HEK293 (cell line): ENCODE results near the gene CEP72.
A peak's percentile ranks its signal among the peaks of the same experiment; 100 is the strongest.

Experiments used
- GLIS2 ChIP-seq: fragments of 450-650 bp; formaldehyde crosslinking; IDR thresholded peaks from 2 replicates; pipeline ENCODE4 v1.5.1; 2016; ENCODE audit warnings: missing biosample characterization, missing genetic modification characterization
- INSM2 ChIP-seq: fragments of 450-650 bp; formaldehyde crosslinking; IDR thresholded peaks from 2 replicates; pipeline ENCODE4 v1.5.1; 2016; ENCODE audit warnings: missing biosample characterization, missing genetic modification characterization
- KLF10 ChIP-seq: fragments of 450-650 bp; IDR thresholded peaks from 2 replicates; pipeline ENCODE4 v1.5.1; 2018; ENCODE audit warnings: missing biosample characterization, mild to moderate bottlenecking, missing genetic modification characterization
- KLF7 ChIP-seq: fragments of 450-650 bp; formaldehyde crosslinking; IDR thresholded peaks from 2 replicates; pipeline ENCODE4 v1.5.1; 2016; ENCODE audit warnings: missing biosample characterization, missing genetic modification characterization, borderline replicate concordance
- PRDM2 ChIP-seq: fragments of 450-650 bp; formaldehyde crosslinking; IDR thresholded peaks from 2 replicates; pipeline ENCODE4 v1.5.1; 2016; ENCODE audit warnings: missing biosample characterization, missing genetic modification characterization, borderline replicate concordance
- SCRT1 ChIP-seq: fragments of 450-650 bp; formaldehyde crosslinking; IDR thresholded peaks from 2 replicates; pipeline ENCODE4 v1.5.1; 2016; ENCODE audit warnings: missing biosample characterization, missing genetic modification characterization, borderline replicate concordance
- SP2 ChIP-seq: fragments of 450-650 bp; formaldehyde crosslinking; IDR thresholded peaks from 2 replicates; pipeline ENCODE4 v1.5.1; 2016; ENCODE audit warnings: missing biosample characterization, missing genetic modification characterization
- SP7 ChIP-seq: fragments of 450-650 bp; formaldehyde crosslinking; IDR thresholded peaks from 2 replicates; pipeline ENCODE4 v1.5.1; 2016; ENCODE audit warnings: missing biosample characterization, missing genetic modification characterization
- ZBTB20 ChIP-seq: fragments of 450-650 bp; formaldehyde crosslinking; IDR thresholded peaks from 2 replicates; pipeline ENCODE4 v1.5.1; 2016; ENCODE audit warnings: missing biosample characterization, missing genetic modification characterization
- ZBTB7A ChIP-seq: fragments of 450-650 bp; formaldehyde crosslinking; IDR thresholded peaks from 2 replicates; pipeline ENCODE4 v1.5.1; 2016; ENCODE audit warnings: low read depth, missing biosample characterization, missing genetic modification characterization
- ZFHX2 ChIP-seq: fragments of 450-650 bp; formaldehyde crosslinking; conservative IDR thresholded peaks from 2 replicates; pipeline ENCODE4 v1.5.1; 2016; ENCODE audit warnings: missing biosample characterization, missing genetic modification characterization
- ZNF132 ChIP-seq: fragments of 450-650 bp; formaldehyde crosslinking; IDR thresholded peaks from 2 replicates; pipeline ENCODE4 v1.5.1; 2017; ENCODE audit warnings: missing biosample characterization, missing genetic modification characterization, borderline replicate concordance
- ZNF138 ChIP-seq: fragments of 450-650 bp; formaldehyde crosslinking; IDR thresholded peaks from 2 replicates; pipeline ENCODE4 v1.5.1; 2016; ENCODE audit warnings: missing biosample characterization, missing genetic modification characterization, borderline replicate concordance
- ZNF211 ChIP-seq: fragments of 450-650 bp; formaldehyde crosslinking; IDR thresholded peaks from 2 replicates; pipeline ENCODE4 v1.5.1; 2016; ENCODE audit warnings: low read depth, missing biosample characterization, missing genetic modification characterization
- ZNF248 ChIP-seq: fragments of 450-650 bp; formaldehyde crosslinking; IDR thresholded peaks from 2 replicates; pipeline ENCODE4 v1.5.1; 2017; ENCODE audit warnings: missing biosample characterization, missing genetic modification characterization
- ZNF433 ChIP-seq: fragments of 450-650 bp; formaldehyde crosslinking; IDR thresholded peaks from 2 replicates; pipeline ENCODE4 v1.5.1; 2016; ENCODE audit warnings: missing biosample characterization, missing genetic modification characterization, low read depth
- ZNF521 ChIP-seq: fragments of 450-650 bp; formaldehyde crosslinking; IDR thresholded peaks from 2 replicates; pipeline ENCODE4 v1.5.1; 2017; ENCODE audit warnings: missing biosample characterization, mild to moderate bottlenecking, missing genetic modification characterization
- ZNF549 ChIP-seq: fragments of 450-650 bp; IDR thresholded peaks from 2 replicates; pipeline ENCODE4 v1.5.1; 2018; ENCODE audit warnings: missing biosample characterization, missing genetic modification characterization, mild to moderate bottlenecking, inconsistent platforms, moderate library complexity
- ZNF645 ChIP-seq: fragments of 450-650 bp; formaldehyde crosslinking; IDR thresholded peaks from 2 replicates; pipeline ENCODE4; 2016; ENCODE audit warnings: missing biosample characterization, missing genetic modification characterization
- TF ChIP-seq, protein P1 (sequence below): fragments of 450-650 bp; formaldehyde crosslinking; IDR thresholded peaks from 2 replicates; pipeline ENCODE4 v1.5.1; 2016; ENCODE audit warnings: missing biosample characterization, missing genetic modification characterization
- TF ChIP-seq, protein P2 (sequence below): fragments of 450-650 bp; formaldehyde crosslinking; IDR thresholded peaks from 2 replicates; pipeline ENCODE4 v1.5.1; 2016; ENCODE audit warnings: missing biosample characterization, missing genetic modification characterization

The CEP72 gene

GRCh38 chr5:611731-612486 is at the start of gene CEP72 (continued):
- TF ChIP-seq, protein P1, sequence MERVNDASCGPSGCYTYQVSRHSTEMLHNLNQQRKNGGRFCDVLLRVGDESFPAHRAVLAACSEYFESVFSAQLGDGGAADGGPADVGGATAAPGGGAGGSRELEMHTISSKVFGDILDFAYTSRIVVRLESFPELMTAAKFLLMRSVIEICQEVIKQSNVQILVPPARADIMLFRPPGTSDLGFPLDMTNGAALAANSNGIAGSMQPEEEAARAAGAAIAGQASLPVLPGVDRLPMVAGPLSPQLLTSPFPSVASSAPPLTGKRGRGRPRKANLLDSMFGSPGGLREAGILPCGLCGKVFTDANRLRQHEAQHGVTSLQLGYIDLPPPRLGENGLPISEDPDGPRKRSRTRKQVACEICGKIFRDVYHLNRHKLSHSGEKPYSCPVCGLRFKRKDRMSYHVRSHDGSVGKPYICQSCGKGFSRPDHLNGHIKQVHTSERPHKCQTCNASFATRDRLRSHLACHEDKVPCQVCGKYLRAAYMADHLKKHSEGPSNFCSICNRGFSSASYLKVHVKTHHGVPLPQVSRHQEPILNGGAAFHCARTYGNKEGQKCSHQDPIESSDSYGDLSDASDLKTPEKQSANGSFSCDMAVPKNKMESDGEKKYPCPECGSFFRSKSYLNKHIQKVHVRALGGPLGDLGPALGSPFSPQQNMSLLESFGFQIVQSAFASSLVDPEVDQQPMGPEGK (tag by site-specific recombination), result peak; percentile 69
- TF ChIP-seq ZBTB20 (tag by site-specific recombination), result no peak
- peak; percentile 54 for TF ChIP-seq SP2
- peak; percentile 32; the same call in 1 of the 2 replicates for TF ChIP-seq SP7
- no peak for TF ChIP-seq ZNF138
- TF ChIP-seq ZFHX2, result peak; percentile 62
- no peak for TF ChIP-seq ZNF645 (tag by site-specific recombination)
- peak; percentile 35; the same call in 1 of the 2 replicates for TF ChIP-seq KLF7 (tag by site-specific recombination)
- TF ChIP-seq ZNF211, result no peak
- peak; percentile 93 for TF ChIP-seq ZBTB7A (tag by site-specific recombination)
- TF ChIP-seq ZNF248 (tag by site-specific recombination), result no peak
- no peak for TF ChIP-seq INSM2
- TF ChIP-seq SCRT1 (tag by site-specific recombination), result no peak
- TF ChIP-seq ZNF433 (tag by site-specific recombination), result no peak
- TF ChIP-seq KLF10 (tag by site-specific recombination), result 0 out of 2 replicates have a peak, but pooled peaks have one; percentile 25
- TF ChIP-seq GLIS2 (tag by site-specific recombination), result peak; percentile 92
- no peak for TF ChIP-seq PRDM2 (tag by site-specific recombination)
- TF ChIP-seq, protein P2, sequence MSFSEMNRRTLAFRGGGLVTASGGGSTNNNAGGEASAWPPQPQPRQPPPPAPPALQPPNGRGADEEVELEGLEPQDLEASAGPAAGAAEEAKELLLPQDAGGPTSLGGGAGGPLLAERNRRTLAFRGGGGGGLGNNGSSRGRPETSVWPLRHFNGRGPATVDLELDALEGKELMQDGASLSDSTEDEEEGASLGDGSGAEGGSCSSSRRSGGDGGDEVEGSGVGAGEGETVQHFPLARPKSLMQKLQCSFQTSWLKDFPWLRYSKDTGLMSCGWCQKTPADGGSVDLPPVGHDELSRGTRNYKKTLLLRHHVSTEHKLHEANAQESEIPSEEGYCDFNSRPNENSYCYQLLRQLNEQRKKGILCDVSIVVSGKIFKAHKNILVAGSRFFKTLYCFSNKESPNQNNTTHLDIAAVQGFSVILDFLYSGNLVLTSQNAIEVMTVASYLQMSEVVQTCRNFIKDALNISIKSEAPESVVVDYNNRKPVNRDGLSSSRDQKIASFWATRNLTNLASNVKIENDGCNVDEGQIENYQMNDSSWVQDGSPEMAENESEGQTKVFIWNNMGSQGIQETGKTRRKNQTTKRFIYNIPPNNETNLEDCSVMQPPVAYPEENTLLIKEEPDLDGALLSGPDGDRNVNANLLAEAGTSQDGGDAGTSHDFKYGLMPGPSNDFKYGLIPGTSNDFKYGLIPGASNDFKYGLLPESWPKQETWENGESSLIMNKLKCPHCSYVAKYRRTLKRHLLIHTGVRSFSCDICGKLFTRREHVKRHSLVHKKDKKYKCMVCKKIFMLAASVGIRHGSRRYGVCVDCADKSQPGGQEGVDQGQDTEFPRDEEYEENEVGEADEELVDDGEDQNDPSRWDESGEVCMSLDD, result peak; percentile 69
- no peak for TF ChIP-seq ZNF549 (tag by site-specific recombination)
- TF ChIP-seq ZNF132 (tag by site-specific recombination), result no peak
- TF ChIP-seq ZNF521, result no peak
